Measurements from ENCODE around the gene HSPA8. TPM values are rescaled to one million over a fixed set of nuclear protein-coding genes. Genes with fewer than 3 reads are reported as not detected.
"Not testable (repeated sequence)": the region's sequence is repeated elsewhere in the genome, so short reads cannot be mapped to it uniquely, and the experiment has no call there.

Gene HSPA8
- total RNA-seq, 1 donor from 2014 or later, result 565 TPM

GRCh38 chr11:123076484-123076883 is 14.5 kb upstream of the HSPA8 start:
- ATAC-seq (no peak), DNase-seq (ENCODE audit: low spot score) (no peak)
- intact Hi-C loops (cut with DNase I), result no loop called here

GRCh38 chr11:123073343-123074057 is 11.6 kb upstream of the HSPA8 start:
- DNase-seq (ENCODE audit: low spot score) (no peak), ATAC-seq (peak; percentile 18)
- intact Hi-C loops (cut with DNase I), result no loop called here

DNA sequence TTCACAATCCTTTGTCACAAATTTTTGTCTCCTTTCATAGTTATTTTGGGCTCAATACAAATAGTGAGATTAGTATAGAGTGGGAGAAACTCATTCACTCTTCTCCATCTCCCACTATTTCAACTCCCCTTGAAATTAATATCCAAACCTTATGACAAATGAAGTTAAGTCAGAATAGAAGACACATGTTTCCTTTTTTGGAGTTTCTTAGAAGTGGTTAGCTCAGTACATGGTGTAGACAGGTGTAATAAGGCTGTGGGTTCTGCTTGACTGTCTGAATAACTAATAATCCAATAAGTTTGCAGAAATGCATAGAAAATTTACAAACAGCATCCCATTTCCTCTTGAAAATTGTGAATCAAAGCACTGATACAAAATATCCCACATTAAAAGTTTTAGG is 10.8 kb upstream of the HSPA8 start:
- intact Hi-C loops (cut with DNase I), result no loop called here
- DNase-seq (ENCODE audit: low spot score) (no peak), ATAC-seq (no peak)

GRCh38 chr11:123072332-123072761 is 10.4 kb upstream of the HSPA8 start:
- intact Hi-C loops (cut with DNase I), result no loop called here
- no peak for ATAC-seq

DNA sequence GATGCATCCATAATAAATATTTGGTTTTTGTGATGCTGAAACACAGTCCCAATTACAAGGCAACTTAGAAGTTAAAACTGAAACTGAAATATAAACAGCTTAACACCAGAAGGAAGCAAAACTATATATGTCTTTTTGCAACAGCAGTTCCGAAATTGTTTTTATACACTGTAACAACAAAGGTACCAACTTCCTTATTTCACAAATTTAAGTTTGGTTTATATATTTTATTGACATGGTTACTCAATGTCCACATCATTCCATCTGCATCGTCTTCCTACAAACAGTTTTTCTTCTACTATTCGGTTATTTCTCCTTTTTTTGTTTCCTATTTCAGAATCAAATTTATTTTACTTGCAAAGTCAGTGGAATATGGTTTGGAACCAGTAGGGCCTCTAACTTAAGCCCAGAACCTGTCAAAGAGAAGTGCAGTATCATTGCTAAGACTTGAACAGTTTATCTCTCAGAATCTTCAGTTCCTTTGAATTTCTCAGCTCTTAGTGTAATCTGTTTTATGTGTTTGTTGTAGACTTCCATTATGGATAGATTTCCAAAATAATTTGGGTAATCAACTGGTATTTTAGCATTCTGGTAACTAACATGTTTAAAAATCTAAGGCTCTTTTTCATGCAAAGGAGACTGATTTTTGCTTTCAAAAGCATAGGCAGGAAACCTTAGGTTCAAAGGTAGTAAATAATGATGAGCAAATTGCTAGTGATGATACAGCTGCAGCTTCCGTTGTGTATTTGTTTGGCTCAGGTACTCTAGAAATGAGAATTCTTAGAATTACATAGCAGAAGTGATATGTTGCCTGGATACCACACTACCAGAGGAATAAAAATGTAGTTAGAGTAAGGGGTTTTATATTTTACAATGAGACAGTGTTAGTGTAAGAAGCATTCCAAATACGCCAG is 8.2 kb upstream of the HSPA8 start:
- DNase-seq (ENCODE audit: low spot score), result no peak
- ATAC-seq, result peak; percentile 5
- intact Hi-C loops (cut with DNase I), result no loop called here

More at GRCh38 chr11:123072332-123072761, 10.4 kb upstream of the HSPA8 start:
- no peak for DNase-seq (ENCODE audit: low spot score)

GRCh38 chr11:123065621-123066020 is 3.7 kb upstream of the HSPA8 start:
- no peak for DNase-seq (ENCODE audit: low spot score)
- intact Hi-C loops (cut with DNase I), result no loop called here
- ATAC-seq, result no peak

DNA sequence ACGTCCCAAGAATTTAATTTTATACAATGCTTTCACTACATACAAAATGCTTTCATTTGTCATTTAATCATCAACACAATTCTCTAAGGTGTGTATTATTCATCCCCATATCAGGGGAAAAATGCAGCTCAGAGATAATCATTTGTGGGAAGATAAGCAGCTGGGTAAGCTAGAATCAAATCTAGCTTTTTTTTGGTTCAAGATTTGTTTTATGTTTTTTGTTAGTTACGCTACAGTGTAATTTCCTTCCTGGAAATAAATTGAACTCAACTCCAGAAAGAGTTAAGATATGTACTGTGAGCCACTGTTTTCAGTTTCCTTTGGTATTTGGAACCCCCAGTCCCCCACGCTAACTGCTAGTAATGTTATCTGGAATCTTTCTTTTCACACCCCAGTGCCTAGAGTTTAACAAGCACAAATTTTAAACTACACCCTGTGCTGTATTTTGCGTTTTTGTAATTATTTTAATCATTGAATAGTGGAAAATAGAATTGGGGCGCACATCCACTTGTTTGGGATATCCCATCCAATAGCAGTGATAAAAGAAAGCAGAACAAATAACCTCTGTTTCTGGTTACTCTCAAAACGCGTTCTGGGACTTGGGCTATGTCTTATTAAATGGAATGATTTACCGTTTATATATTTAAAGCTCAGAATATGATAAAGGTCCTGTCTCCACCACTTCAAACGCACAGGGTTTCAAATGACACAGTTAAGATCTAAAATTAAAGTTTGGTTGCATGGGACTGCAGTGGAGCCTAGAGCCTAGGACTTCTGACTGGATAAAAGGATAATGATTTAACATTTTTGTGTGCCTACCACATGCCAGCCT is 2.1 kb upstream of the HSPA8 start:
- ATAC-seq, result no peak
- intact Hi-C loops (cut with DNase I), result no loop called here
- no peak for DNase-seq (ENCODE audit: low spot score)

DNA sequence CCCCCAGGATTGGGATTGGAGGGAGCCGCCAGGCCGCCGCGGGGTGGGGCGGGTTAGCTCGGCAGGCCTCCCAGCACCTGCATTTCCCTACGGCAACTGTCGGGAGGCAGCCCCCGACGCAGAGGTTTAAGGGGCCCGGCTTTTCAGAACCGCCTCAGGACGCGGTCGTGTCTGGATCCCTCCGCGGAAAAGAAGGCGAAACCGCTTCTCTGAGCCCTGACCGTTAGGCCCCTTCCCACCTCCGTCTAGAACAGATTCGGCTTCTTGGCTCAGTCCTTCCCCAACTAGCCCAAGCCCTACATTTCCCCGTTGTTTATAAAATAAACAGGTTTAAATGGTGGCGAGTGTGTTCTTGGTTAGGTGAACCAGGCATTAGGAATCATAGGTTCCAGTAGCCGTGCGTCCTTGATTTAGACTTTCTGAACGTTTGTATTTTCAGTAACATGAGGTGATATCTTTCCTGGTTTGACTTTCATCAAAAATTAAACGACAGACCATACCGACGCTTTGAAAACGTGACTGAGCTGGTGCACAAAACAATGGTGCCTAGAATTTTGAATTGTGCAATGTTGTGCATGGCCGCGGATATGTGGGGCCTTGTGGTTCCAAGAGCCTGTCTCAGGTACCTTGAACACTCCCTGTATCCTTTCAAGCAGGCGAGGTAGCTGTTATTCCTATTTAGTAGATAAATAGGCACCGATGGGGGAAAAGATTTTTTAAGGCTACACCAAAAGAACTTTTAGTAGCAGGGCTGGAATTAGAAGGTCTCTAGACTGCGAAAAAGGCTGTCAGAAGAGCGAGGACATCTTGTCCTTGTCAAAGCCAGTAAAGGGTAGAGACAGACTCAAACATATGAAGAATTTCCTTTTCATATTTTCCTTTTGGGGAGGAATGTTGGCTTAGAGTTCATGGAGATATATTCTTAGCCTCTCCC is 1.2 kb upstream of the HSPA8 start:
- intact Hi-C loops (cut with DNase I), result no loop called here
- DNase-seq (ENCODE audit: low spot score) (no peak), ATAC-seq (peak; percentile 28)

GRCh38 chr11:123062158-123062891 is 389 bp upstream of the HSPA8 start:
- intact Hi-C loops (cut with DNase I), result no loop called here
- peak; percentile 99 for DNase-seq (ENCODE audit: low spot score)
- peak; percentile 95 for ATAC-seq

GRCh38 chr11:123060277-123061000 is 1.5 kb downstream of the HSPA8 start:
- no peak for DNase-seq (ENCODE audit: low spot score)
- intact Hi-C loops (cut with DNase I), result no loop called here
- no peak for ATAC-seq

DNA sequence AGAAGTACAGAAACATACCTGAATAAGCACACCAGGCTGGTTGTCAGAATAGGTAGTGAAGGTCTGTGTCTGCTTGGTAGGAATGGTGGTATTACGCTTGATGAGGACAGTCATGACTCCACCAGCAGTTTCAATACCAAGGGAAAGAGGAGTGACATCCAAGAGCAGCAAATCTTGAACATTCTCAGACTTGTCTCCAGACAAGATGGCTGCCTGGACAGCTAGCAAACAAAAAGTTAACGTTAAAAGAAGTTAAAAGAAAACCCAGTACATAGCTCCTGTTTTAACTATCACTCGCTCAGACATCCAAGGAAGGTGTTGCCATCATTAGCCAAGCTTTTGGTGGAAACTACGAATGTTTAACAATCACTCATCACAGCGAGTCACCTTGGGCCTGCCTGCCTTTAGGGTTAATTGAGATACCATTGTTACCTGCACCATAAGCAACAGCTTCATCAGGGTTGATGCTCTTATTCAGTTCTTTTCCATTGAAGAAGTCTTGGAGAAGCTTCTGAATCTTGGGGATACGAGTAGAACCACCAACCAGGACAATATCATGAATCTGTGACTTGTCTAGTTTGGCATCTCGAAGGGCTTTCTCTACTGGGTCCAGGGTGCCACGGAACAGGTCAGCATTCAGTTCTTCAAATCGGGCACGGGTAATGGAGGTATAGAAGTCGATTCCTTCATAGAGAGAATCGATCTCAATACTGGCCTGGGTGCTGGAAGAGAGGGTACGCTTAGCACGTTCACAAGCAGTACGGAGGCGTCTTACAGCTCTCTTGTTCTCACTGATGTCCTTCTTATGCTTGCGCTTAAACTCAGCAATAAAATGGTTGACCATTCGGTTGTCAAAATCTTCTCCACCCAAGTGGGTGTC is 2.7 kb downstream of the HSPA8 start:
- not testable (repeated sequence) for ATAC-seq

GRCh38 chr11:123057661-123058305 is 4.2 kb downstream of the HSPA8 start:
- intact Hi-C loops (cut with DNase I), result no loop called here
- no peak for ATAC-seq
- DNase-seq (ENCODE audit: low spot score), result no peak

More for the DNA sequence above, 2.7 kb downstream of the HSPA8 start:
- intact Hi-C loops (cut with DNase I); DNase-seq (ENCODE audit: low spot score): not testable (repeated sequence)

- DNase-seq (ENCODE audit: low spot score), result no peak
- ATAC-seq, result no peak
- intact Hi-C loops (cut with DNase I), result no loop called here
Measured at GRCh38 chr11:123056835-123057491, 5.0 kb downstream of the HSPA8 start.

DNA sequence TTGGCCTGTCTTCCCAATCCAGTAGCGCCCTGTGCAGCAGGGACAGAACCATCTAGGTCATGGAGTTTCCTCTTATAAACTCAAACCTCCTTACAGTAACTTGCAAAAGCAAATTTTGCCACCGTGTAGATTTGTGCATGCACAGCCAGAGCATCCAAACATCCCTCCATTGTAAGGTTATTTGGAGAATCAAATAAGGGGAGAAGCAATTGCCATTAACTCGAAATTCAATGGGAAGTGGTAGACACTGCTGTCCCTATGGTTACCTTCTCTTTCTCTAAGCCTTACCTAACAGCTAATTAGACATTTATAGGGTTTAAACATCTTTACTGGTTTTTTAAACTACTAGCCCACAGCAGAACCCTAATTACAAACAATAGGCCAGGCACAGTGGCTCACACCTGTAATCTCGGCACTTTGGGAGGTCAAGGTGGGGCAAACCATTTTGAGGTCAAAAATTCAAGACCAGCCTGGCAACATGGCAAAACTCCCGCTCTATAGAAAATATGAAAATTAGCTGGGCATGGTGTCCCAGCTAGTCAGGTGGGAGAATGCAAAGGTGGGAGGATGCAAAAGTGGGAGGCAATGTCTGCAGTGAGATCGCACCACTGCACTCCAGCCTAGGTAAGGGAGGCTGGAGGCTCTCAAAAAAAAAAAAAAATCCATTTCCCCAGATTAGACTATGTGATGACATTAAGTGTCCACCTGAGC is 6.6 kb downstream of the HSPA8 start:
- intact Hi-C loops (cut with DNase I), result no loop called here
- no peak for ATAC-seq
- no peak for DNase-seq (ENCODE audit: low spot score)

Data from sciatic nerve (tissue), 2 donors.